Measurements from ENCODE around the gene LEKR1. TPM values are rescaled to one million over a fixed set of nuclear protein-coding genes. Genes with fewer than 3 reads are reported as not detected.

LEKR1 gene
- total RNA-seq, 1 donor from 2014 or later: under 0.01 TPM

GRCh38 chr3:157066335-157067098 lies 240.4 kb downstream of the LEKR1 start:
- TF ChIP-seq CTCF (IDR thresholded peaks at IDR 0.05; ENCODE audit: insufficient read depth, low read length, severe bottlenecking): no peak
- DNase-seq (ENCODE audit: low read depth): no peak
- no peak for FAIRE-seq

GRCh38 chr3:157067114-157067513 lies 241.0 kb downstream of the LEKR1 start:
- H3K27me3 ChIP-seq (ENCODE audit: control insufficient read depth, insufficient read depth, low read length): no peaks in the 10 kb centered on the region
- TF ChIP-seq CTCF (IDR thresholded peaks at IDR 0.05; ENCODE audit: insufficient read depth, low read length, severe bottlenecking): no peak
- no peak for DNase-seq (ENCODE audit: low read depth)
- FAIRE-seq: no peak
- no peaks in the 10 kb centered on the region for H3K36me3 ChIP-seq (ENCODE audit: control insufficient read depth, insufficient read depth, low read length)
- no peak overlapping the region for H3K4me3 ChIP-seq (ENCODE audit: low read depth, low read length)

More at GRCh38 chr3:157066335-157067098, 240.4 kb downstream of the LEKR1 start:
- Histone ChIP-seq H3K4me3 (ENCODE audit: low read depth, low read length) (no peak overlapping the region), H3K27me3 (ENCODE audit: control insufficient read depth, insufficient read depth, low read length) (no peaks in the 10 kb centered on the region), H3K36me3 (ENCODE audit: control insufficient read depth, insufficient read depth, low read length) (no peaks in the 10 kb centered on the region)

- FAIRE-seq: no peak
- Histone ChIP-seq H3K27me3 (ENCODE audit: control insufficient read depth, insufficient read depth, low read length) (no peaks in the 10 kb centered on the region), H3K4me3 (ENCODE audit: low read depth, low read length) (no peak overlapping the region)
Measured at GRCh38 chr3:157069406-157069805, 243.3 kb downstream of the LEKR1 start.

GRCh38 chr3:157069846-157070677 lies 243.9 kb downstream of the LEKR1 start:
- FAIRE-seq: no peak
- no peak for DNase-seq (ENCODE audit: low read depth)
- Histone ChIP-seq H3K27me3 (ENCODE audit: control insufficient read depth, insufficient read depth, low read length) (no peaks in the 10 kb centered on the region), H3K4me3 (ENCODE audit: low read depth, low read length) (no peak overlapping the region), H3K36me3 (ENCODE audit: control insufficient read depth, insufficient read depth, low read length) (no peaks in the 10 kb centered on the region)
- TF ChIP-seq CTCF (IDR thresholded peaks at IDR 0.05; ENCODE audit: insufficient read depth, low read length, severe bottlenecking): no peak

More at GRCh38 chr3:157069406-157069805, 243.3 kb downstream of the LEKR1 start:
- no peaks in the 10 kb centered on the region for H3K36me3 ChIP-seq (ENCODE audit: control insufficient read depth, insufficient read depth, low read length)
- TF ChIP-seq CTCF (IDR thresholded peaks at IDR 0.05; ENCODE audit: insufficient read depth, low read length, severe bottlenecking): no peak
- DNase-seq (ENCODE audit: low read depth): no peak

- TF ChIP-seq CTCF (IDR thresholded peaks at IDR 0.05; ENCODE audit: insufficient read depth, low read length, severe bottlenecking): no peak
- H3K36me3 ChIP-seq (ENCODE audit: control insufficient read depth, insufficient read depth, low read length): no peaks in the 10 kb centered on the region
- DNase-seq (ENCODE audit: low read depth) (no peak), FAIRE-seq (no peak)
- no peak overlapping the region for H3K4me3 ChIP-seq (ENCODE audit: low read depth, low read length)
- H3K27me3 ChIP-seq (ENCODE audit: control insufficient read depth, insufficient read depth, low read length): no peaks in the 10 kb centered on the region
Measured at GRCh38 chr3:157070678-157070999, 244.5 kb downstream of the LEKR1 start.
